K562 (cell line): ENCODE results near the gene HOXB5.

ENCODE experiments used
- ARID3A ChIP-seq: IDR thresholded peaks from 2 replicates; pipeline ENCODE4 v1.6.1; 2012; ENCODE audit warnings: low read depth, low read length, improper control_type of control experiment, borderline replicate concordance
- CBX8 ChIP-seq: fragments of 200-600 bp; sonication (generic); IDR thresholded peaks from 2 replicates; pipeline ENCODE4 v1.6.1; 2012; ENCODE audit warnings: borderline replicate concordance, mixed run types, low read depth, mild to moderate bottlenecking, moderate library complexity, mixed read lengths, low read length, control low read depth, inconsistent platforms; ENCODE audit not compliant: poor library complexity, severe bottlenecking; ENCODE audit errors: extremely low read depth
- CEBPG ChIP-seq, 3 experiments: fragments of 200-800 bp in 1 of 3; sonication (Bioruptor generic) in 1 of 3; sonication (generic) in 1 of 3; formaldehyde crosslinking in 1 of 3; IDR thresholded peaks in 2 of 3; conservative IDR thresholded peaks in 1 of 3; 2 replicates each; pipeline versions ENCODE4 v1.6.1 to v1.8.0; 2016 to 2022; ENCODE audit warnings: missing compliant biosample characterization in 2 of 3, missing genetic modification characterization in 2 of 3, mild to moderate bottlenecking in 1 of 3, missing genetic modification reagents in 1 of 3
- EZH2 ChIP-seq: IDR thresholded peaks from 2 replicates; pipeline ENCODE4 v1.6.1; 2012; ENCODE audit warnings: low read depth, mild to moderate bottlenecking, inconsistent platforms, low read length, borderline replicate concordance
- FOSL1 ChIP-seq: fragments of 200-800 bp; sonication (Bioruptor generic); conservative IDR thresholded peaks from 2 replicates; pipeline ENCODE4 v1.6.1; 2016; ENCODE audit warnings: missing genetic modification characterization, missing compliant biosample characterization
- HINFP ChIP-seq: fragments of 450-650 bp; conservative IDR thresholded peaks from 2 replicates; pipeline ENCODE4 v1.6.1; 2016; ENCODE audit warnings: missing genetic modification characterization, low read depth, mild to moderate bottlenecking, control low read depth, missing compliant biosample characterization
- MAFF ChIP-seq: IDR thresholded peaks from 2 replicates; pipeline ENCODE4 v1.6.1; 2012; ENCODE audit warnings: low read length, improper control_type of control experiment
- PBX2 ChIP-seq, 2 experiments: IDR thresholded peaks in 1 of 2; conservative IDR thresholded peaks in 1 of 2; 2 replicates each; pipeline ENCODE4 v1.6.1; 2016; ENCODE audit warnings: low read depth in 2 of 2, mild to moderate bottlenecking in 1 of 2, missing compliant biosample characterization in 1 of 2, missing genetic modification characterization in 1 of 2, moderate library complexity in 1 of 2
- POLR2A ChIP-seq: fragments of 450-650 bp; conservative IDR thresholded peaks from 2 replicates; pipeline ENCODE4 v1.6.1; 2016
- SIN3A ChIP-seq, 2 experiments: fragments of 150-350 bp in 1 of 2; IDR thresholded peaks; 2 replicates each; pipeline ENCODE4 v1.6.1; 2011 to 2016; ENCODE audit warnings: borderline replicate concordance in 2 of 2, low read depth in 2 of 2, low read length in 2 of 2, mild to moderate bottlenecking in 2 of 2, moderate library complexity in 2 of 2; ENCODE audit not compliant: control insufficient read depth in 1 of 2
- SP1 ChIP-seq: sonication (generic); formaldehyde crosslinking; IDR thresholded peaks from 2 replicates; pipeline ENCODE4 v1.8.1; 2022; ENCODE audit warnings: mild to moderate bottlenecking, missing genetic modification reagents
- TARDBP ChIP-seq: fragments of 450-650 bp; IDR thresholded peaks from 2 replicates; pipeline ENCODE4 v1.6.1; 2016
- ZNF133 ChIP-seq: fragments of 250-450 bp; sonication (Bioruptor Pico); IDR thresholded peaks from 2 replicates; pipeline ENCODE4 v1.4.0; 2020; ENCODE audit warnings: mild to moderate bottlenecking
- TF ChIP-seq, protein P1 (sequence below): sonication (generic); formaldehyde crosslinking; IDR thresholded peaks from 2 replicates; pipeline ENCODE4 v1.9.0; 2022; ENCODE audit warnings: mild to moderate bottlenecking, missing genetic modification reagents

DNA sequence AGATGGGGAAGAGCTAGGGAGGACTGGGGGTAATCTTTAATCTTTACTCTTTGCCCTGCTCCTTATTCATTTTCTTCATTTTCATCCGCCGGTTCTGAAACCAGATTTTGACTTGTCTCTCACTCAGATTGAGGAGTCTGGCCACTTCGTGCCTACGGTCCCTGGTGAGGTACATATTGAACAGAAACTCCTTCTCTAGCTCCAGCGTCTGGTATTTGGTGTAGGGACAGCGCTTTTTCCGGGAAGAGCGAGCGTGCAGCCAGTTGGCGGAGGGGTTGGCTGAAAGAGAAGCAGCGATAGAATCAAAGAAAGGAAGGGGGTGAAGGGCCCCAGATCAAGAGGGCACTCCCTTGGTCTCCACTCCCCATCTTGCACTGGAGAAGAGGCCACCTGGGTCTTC is 29.3 kb upstream of the HOXB5 start:
- no peak for TF ChIP-seq FOSL1
- no peak for TF ChIP-seq EZH2
- no peak for TF ChIP-seq MAFF
- no peak for TF ChIP-seq POLR2A
- TF ChIP-seq ARID3A, result no peak
- TF ChIP-seq CBX8, result no peak
- no peak for TF ChIP-seq SP1
- TF ChIP-seq, protein P1, sequence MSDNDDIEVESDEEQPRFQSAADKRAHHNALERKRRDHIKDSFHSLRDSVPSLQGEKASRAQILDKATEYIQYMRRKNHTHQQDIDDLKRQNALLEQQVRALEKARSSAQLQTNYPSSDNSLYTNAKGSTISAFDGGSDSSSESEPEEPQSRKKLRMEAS (CRISPR knock-in tag), result no peak
- no peak for TF ChIP-seq ZNF133 (CRISPR knock-in tag)
- TF ChIP-seq PBX2 (CRISPR knock-in tag; IDR thresholded peaks at IDR 0.05; ENCODE audit: low read depth), result no peak
- no peak for TF ChIP-seq PBX2 (tag; conservative IDR thresholded peaks at IDR 0.05; ENCODE audit: low read depth)
- no peak for TF ChIP-seq HINFP
- TF ChIP-seq SIN3A (IDR thresholded peaks at IDR 0.05; ENCODE audit: borderline replicate concordance in 2 of 2, control insufficient read depth in 1 of 2, low read depth in 2 of 2, low read length in 2 of 2), result no peak
- TF ChIP-seq TARDBP, result no peak
- TF ChIP-seq CEBPG (CRISPR knock-in tag; IDR thresholded peaks at IDR 0.05), result no peak
- no peak for TF ChIP-seq CEBPG (tag; conservative IDR thresholded peaks at IDR 0.05 in 1 of 2, IDR thresholded peaks at IDR 0.05 in 1 of 2)
